NCI-H82 treated with DMSO at 0.1 percent for 48 hours (cell line): ENCODE results near the gene FAM227B.
"Not testable (repeated sequence)": the region's sequence is repeated elsewhere in the genome, so short reads cannot be mapped to it uniquely, and the experiment has no call there.

Experiments used
- DNase-seq: peaks from one replicate; lab custom pipeline; 2025; ENCODE audit not compliant: unreplicated experiment; lab: John Stamatoyannopoulos, UW

Gene FAM227B

DNA sequence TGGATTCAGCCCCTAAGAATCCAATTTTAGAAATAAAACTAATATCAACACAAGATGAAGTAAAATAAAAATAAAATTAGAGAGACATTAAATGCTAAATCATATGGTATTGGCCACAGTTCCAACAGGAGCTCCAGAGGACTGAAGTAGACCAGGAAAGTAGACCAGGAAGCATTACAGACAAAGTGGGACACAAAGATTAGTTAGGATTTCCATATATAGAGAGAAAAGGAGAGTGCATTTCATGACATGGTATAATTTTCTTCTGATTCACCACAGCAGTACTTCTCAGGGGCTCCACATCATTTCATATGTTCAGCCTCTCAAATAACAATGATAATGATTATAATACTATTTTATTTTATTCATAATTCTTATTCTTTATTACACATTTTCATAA, 179.3 kb downstream of the FAM227B start:
- no peak for DNase-seq

DNA sequence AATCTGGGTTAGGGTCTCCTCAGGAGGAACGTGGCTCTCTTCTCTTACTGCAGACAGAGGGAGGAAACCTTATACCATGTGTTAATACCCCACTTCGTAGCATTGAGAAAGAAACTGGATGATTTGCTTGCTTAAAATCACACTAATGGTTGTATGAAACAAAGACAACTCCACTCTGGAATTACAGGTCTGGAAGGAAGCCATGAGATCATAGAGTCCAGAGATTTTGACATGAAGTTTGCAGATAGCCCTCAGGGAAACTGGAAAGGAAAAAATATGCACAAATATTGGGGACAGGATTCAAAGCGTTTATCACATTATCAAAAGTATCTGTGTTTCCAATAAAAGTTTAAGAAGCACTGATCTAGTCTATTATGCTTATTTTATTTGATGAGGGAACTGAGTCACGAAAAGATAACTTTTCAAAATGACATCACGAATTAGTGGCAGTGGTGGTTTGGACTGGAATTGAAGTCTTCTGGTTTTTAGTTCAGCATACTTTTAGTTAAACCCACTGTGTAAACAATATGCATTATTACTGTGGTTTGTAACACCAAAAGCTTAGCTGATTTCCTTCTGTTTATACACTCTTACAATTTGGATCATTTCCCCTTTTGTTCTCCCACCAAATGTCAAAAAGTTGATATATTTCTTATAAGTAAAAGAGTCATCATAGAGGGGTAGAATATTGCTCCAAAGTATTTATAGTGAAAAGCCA, 180.8 kb downstream of the FAM227B start:
- DNase-seq: no peak

DNA sequence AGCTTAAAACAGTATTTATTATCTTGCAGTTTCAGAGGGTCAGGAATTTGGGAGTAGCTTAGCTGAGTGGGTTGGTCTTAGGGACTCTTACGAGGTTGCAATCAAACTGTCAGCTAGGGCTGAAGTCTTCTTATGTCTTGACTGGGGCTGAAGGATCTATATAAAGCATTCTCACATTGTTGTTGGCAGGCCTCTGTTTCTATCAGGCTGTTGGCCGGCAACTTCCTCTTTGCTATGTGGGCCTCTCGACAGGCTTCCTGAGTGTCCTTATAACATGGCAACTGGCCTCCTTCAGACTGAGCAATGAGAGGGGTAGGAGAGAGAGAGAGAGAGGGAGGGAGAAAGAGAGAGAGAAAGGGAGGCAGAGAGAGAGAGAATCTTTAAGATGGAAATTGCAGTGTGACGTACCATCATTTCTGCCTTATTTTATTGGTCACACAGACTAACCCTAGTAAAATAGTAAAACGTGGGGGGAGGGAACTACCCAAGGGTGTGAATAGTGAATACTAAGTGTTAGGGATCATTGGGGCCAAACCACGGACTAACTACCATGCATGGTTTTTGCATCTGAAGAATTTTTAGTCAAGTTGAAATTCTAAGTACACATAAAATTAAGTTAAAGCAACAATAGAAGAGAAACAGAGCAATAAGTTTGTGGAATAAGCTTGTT, 181.5 kb downstream of the FAM227B start:
- no peak for DNase-seq

DNA sequence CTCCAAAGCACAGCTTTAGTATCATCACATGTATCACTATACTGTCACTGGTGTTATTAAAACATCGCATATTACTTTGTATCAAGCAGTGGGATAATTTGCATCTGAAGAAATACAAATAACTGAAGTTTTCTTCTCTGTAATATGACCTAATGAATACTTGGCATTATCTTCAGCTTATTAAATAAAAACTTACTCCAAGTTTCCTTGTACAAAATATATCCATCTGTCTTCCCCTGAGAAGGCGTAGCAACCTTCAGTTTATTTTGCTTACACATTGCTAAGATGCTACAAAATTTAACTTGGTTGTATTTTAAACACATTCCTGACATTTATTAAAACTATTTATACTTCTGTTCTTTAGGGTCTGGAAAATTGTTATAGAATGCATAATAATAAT, 183.9 kb downstream of the FAM227B start:
- DNase-seq: no peak

GRCh38 chr15:49435174-49435573, 185.4 kb downstream of the FAM227B start:
- DNase-seq: no peak

GRCh38 chr15:49430046-49430445, 190.6 kb downstream of the FAM227B start:
- DNase-seq: no peak

DNA sequence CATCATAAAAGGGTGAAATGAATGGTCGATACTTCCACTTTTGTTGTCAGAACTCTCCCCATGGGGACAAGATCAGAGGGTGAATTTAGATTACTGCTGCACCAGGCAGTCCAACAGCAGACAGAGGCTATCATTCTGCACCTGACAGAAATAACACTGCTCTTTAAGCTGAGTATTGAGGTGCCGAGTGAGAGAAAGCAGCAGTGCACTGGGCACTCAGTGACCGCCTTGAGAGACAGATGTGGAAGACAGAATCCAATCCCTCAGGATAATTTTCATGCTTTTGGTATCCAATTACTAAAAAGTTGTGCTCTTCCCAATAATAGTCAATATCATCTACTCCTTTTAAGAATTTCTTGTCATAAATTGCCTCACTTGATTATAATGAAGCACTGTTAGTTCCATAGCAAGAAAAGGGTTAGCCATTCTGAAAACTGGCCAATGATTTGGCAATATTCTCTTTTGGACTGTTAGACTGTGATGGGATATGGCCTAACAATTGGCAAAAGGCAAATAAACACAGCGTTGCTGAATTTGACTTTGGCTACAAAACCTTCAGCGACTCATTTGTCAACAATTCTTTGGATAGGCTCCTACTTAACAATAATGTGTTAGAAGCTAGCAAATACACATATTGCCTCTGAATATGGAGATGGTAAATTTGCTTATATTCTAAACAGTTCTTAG, 192.1 kb downstream of the FAM227B start:
- no peak for DNase-seq

GRCh38 chr15:49427372-49427771, 193.2 kb downstream of the FAM227B start:
- no peak for DNase-seq

DNA sequence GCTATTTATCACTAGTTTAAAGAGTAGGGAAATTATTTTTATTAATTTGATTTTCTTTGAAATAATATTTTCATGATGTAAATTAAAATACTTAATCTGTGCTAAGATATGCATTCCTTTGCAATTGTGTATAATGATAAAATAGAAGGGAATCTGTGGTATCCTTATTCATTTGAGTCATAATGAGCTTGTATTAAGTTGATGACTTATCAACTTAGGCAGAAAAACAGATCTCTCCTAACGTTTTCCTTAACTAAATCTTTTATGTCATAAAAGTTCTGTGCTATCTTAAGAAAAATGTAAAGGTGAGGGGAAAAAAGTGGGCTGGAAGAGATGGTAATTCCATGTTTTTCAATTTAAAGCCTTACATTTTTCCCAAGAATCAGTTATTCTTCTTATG, 195.7 kb downstream of the FAM227B start:
- no peak for DNase-seq

DNA sequence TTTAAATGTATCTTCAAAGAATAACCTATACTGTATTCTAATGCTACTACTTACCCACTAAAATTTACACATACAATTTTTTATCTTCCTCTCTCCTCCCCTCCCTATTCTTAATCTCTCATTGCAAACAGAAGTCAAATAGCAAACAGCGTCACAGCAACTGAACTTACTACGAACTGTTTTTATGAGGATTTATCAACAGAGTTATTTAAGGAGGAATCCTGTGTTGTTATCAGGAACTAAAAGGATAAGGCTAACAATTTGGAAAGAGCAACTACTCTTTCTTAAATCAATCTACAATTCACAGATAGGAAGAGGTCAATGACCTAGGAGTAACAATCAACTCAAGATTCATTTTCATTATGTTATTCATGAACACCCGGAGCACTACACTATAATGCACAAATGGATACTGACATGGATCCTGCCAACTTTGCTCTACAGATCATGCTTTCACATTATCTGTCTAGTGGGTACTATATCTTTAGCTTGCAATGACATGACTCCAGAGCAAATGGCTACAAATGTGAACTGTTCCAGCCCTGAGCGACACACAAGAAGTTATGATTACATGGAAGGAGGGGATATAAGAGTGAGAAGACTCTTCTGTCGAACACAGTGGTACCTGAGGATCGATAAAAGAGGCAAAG, 196.6 kb downstream of the FAM227B start:
- no peak for DNase-seq

GRCh38 chr15:49423021-49423420, 197.6 kb downstream of the FAM227B start, which contains the start of gene FGF7:
Gene FGF7 (plus strand): TSS chr15:49423242. CDS start chr15:49424298, 1,056 bp downstream.
- DNase-seq: no peak

- peak; percentile 36 for DNase-seq
Observed at GRCh38 chr15:49421991-49422390, 198.6 kb downstream of the FAM227B start.

DNA sequence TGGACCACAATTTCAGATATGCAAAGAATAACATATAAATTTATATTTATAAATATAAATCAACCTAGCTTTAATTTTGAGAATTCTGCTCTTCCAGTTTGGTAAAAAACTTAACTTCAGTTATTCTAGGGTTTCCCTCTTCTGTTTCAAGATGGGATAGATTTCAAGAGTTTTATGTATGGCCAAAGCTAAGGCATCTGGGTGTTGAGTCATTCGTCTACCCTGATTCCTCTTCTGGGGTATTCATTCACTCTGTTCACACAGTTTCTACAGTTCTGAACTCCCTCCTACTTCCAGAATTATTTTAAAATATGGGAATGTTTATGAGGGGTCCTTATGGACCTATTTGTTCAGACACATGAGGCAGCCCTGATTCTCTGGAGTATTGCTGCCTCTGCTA, 201.8 kb downstream of the FAM227B start:
- no peak for DNase-seq

- no peak for DNase-seq
Observed at GRCh38 chr15:49415638-49416037, 205.0 kb downstream of the FAM227B start.

DNA sequence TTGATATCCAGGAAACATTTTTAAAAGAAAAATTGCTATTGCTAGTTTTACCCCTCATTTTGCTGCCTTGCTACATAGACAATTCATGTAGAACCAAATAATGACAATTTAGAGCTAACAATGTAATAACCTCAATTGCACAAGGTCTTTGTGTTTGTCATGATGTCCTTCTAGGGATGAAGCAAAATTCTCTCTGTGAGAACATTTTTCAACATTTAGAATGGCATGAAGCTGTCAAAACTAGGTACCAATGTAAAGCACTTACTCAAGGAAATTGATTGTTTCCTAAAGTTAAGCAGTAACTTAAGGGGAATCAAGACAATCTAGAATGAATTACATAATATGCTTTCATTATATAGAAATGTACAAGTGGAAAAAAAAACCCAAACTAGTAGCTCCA, 205.5 kb downstream of the FAM227B start:
- no peak for DNase-seq

DNA sequence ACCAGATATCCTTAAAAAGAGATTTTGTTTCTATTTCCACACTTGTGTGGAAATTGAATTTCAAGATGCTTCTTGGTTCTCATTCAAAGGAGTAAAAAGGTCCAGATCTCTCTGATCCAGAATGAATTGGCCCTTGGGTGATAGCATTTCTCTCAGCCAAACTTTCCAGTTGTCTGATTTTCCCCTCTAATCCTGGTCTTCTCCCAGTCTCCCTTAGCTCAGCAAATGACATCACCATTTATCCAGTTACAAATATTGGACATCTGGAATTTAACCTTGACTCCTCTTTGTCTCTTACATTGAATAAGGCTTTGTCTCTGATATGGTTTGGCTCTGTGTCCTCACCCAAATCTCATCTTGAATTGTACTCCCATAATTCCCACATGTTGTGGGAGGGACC, 207.8 kb downstream of the FAM227B start:
- DNase-seq: no peak

GRCh38 chr15:49410641-49411040, 210.0 kb downstream of the FAM227B start:
- no peak for DNase-seq

DNA sequence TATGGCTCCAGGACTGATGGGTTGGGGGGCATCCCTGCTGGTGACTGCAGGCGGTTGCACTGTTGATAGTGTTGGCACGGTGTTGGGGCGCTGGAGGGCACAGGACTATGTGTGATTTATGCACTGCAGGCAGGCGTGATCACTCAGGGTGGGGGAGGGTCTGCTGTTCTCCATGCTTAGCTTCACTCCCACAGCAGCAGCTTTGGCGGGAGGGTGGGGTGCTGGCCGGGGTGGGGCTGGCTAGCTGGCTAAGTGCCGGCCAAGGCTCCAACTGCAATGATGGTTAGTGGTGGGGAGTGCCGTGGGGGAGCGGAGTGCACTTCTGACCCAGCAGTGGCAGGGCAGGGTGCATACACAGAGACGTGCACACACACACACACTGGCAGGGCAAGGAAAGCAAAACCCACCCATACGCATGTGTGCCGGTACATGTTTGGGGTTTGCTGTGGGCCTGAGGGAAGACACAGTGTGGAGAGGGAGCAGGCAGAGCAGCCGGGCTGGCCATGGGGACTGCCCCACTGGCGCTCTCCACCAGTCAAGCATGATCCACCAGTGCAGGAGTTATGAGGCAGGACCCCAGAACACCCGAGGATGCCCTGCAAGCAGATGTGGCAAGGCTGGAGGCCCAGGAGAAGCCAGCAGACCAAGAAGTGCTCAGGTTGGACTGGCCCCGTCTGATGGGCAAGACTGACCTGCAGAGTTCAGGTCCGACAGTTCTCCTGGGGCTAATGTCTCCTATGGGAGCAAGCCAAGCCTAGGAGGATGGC, 214.1 kb downstream of the FAM227B start:
- DNase-seq: no peak

DNA sequence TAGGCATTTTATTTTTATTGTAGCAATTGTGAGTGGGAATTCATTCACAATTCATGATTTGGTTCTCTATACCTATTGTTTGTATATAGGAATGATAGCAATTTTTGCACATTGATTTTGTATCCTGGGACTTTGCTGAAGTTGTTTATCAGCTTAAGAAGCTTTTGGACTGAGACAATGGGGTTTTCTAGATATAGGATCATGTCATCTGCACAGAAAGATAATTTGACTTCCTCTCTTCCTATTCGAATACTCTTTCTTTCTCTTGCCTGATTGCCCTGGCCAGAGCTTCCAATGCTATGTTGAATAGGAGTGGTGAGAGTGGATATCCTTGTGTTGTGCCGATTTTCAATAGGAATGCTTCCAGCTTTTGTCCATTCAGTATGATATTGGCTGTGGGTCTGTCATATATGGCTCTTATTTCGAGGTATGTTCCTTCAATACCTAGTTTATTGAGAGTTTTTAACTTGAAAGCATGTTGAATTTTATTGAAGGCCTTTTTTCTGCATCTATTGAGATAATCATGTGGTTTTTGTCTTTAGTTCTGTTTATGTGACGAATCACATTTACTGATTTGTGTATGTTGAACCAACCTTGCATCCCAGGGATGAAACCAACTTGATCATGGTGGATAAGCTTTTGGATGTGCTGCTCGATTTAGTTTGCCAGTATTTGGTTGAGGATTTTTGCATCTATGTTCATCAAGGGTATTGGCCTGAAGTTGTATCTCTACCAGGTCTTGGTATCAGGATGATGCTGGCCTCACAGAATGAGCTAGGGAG, 217.9 kb downstream of the FAM227B start:
- not testable (repeated sequence) for DNase-seq

GRCh38 chr15:49387471-49387870, 233.1 kb downstream of the FAM227B start:
- DNase-seq: no peak
